Activated B cell treated with CpG ODN at 0.5 μM for 24 hours (primary cell): Measurements from ENCODE around the gene KCNAB2. TPM values are rescaled to one million over a fixed set of nuclear protein-coding genes. Genes with fewer than 3 reads are reported as not detected.
"Not testable (repeated sequence)": the region's sequence is repeated elsewhere in the genome, so short reads cannot be mapped to it uniquely, and the experiment has no call there.

ENCODE experiments used
- ATAC-seq: fragments of 200-7000 bp; cut with Tn5 transposase; one replicate; pipeline ENCODE4 v1.10.0; 2021; ENCODE audit warnings: low read depth, mild to moderate bottlenecking, moderate library complexity
- CTCF ChIA-PET: fragments of 350-600 bp; sonication (Branson Sonifier 250); formaldehyde crosslinking; loops from one replicate; lab custom pipeline; 2021; ENCODE audit warnings: antibody characterized with exemption; lab: Charles Lee
- POLR2A ChIA-PET: fragments of 350-600 bp; sonication (Branson Sonifier 250); formaldehyde crosslinking; loops from one replicate; lab custom pipeline; 2021; ENCODE audit warnings: antibody characterized with exemption; lab: Charles Lee
- DNase-seq: peaks from one replicate; pipeline ENCODE4 v3.0.0; 2022
- H3K27ac Mint-ChIP-seq: one replicate; pipeline ENCODE4 v1.8.0; 2020; ENCODE audit warnings: mixed read lengths
- H3K27me3 Mint-ChIP-seq: one replicate; pipeline ENCODE4 v1.8.0; 2021; ENCODE audit warnings: mixed read lengths
- H3K36me3 Mint-ChIP-seq: one replicate; pipeline ENCODE4 v1.8.0; 2021; ENCODE audit warnings: low read depth, mixed read lengths
- H3K4me1 Mint-ChIP-seq: one replicate; pipeline ENCODE4 v1.8.0; 2021; ENCODE audit warnings: mixed read lengths
- H3K4me3 Mint-ChIP-seq: one replicate; pipeline ENCODE4 v1.8.0; 2020; ENCODE audit warnings: mild to moderate bottlenecking, mixed read lengths
- H3K9me3 Mint-ChIP-seq: one replicate; pipeline ENCODE4 v1.8.0; 2020; ENCODE audit warnings: mixed read lengths
- intact Hi-C: fragments of 100-400 bp; cut with micrococcal nuclease; formaldehyde crosslinking; loops from one replicate; pipeline ENCODE4 v1.15.1; 2024
- total RNA-seq: library from RNA; stranded (reverse); gene quantifications from 2 replicates; pipeline ENCODE4 v1.2.3, GENCODE V29; 2022
- TF ChIP-seq, protein P1 (sequence below): fragments of 200-600 bp; IDR thresholded peaks from one replicate; pipeline ENCODE4 v1.8.0; 2022; ENCODE audit warnings: antibody characterized with exemption, mild to moderate bottlenecking

Gene KCNAB2
- total RNA-seq, 1 donor from 2014 or later: 121 TPM

DNA sequence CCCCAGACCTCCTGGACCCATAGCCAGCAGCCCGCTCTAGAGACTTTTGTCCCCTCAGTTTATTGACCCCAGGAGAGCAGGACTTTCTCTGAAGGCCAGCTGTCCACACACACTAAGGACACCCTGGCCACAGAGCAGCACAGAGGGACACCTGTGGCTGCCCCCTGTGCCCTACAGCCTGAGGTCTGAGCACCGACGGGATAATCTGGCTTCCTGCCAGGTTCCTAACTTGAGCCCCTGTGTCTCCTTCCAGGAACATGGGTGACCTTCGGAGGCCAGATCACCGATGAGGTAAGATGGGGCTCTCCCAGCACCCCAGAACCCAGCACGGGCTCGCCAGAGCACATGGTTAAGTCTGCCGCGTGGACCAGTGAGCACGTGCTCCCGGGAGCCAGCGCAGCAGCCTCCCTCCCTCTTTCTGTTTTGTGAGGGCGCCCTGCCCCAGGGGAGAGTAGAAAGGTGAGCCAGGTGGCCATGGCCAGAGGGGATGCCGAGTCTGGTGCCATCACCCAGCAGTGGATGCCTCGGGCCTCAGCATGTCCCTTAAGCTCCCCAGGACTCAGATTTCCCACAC lies 27.9 kb downstream of the KCNAB2 start:
- intact Hi-C loops: no loop called here
- ATAC-seq (no peak), DNase-seq (no peak)
- Mint-ChIP-seq H3K27ac (no peak overlapping the region), H3K4me1 (no peaks in the 10 kb centered on the region), H3K27me3 (no peaks in the 10 kb centered on the region), H3K4me3 (no peak overlapping the region), H3K9me3 (no peaks in the 10 kb centered on the region), H3K36me3 (peaks cover 53% of the 10 kb centered on the region)
- ChIA-PET POLR2A (no interaction called here), CTCF (no interaction called here)
- TF ChIP-seq, protein P1, sequence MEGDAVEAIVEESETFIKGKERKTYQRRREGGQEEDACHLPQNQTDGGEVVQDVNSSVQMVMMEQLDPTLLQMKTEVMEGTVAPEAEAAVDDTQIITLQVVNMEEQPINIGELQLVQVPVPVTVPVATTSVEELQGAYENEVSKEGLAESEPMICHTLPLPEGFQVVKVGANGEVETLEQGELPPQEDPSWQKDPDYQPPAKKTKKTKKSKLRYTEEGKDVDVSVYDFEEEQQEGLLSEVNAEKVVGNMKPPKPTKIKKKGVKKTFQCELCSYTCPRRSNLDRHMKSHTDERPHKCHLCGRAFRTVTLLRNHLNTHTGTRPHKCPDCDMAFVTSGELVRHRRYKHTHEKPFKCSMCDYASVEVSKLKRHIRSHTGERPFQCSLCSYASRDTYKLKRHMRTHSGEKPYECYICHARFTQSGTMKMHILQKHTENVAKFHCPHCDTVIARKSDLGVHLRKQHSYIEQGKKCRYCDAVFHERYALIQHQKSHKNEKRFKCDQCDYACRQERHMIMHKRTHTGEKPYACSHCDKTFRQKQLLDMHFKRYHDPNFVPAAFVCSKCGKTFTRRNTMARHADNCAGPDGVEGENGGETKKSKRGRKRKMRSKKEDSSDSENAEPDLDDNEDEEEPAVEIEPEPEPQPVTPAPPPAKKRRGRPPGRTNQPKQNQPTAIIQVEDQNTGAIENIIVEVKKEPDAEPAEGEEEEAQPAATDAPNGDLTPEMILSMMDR: no peak

DNA sequence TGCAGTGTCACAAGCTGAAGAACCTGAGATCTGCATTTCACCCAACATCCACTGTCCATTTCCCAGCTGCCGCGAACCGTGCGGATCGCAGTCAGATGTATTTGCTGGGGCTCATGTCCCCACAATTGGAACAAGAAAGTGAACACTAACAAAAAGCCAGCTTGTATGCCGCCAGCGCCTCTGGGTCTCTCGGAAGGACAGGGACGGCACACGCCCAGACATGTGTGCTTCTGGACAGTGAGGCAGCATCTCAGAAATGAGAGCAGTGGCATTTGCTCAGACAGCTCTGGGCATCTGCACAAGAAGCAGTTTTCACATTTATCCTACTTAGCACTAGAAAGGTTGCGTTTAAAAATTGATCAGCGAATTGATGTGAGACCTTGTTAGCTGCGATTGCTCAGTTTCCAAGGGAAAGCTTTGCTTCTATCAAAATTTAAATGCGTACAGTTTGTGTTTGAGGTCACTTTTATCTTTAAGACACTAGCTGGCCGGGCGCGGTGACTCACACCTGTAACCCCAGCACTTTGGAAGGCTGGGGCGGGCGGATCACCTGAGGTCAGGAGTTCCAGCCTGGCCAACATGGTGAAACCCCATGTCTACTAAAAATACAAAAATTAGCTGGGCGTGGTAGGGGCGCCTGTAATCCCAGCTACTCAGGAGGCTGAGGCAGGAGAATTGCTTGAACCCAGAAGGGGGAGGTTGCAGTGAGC lies 28.7 kb downstream of the KCNAB2 start:
- TF ChIP-seq, protein P1: no peak
- H3K36me3 Mint-ChIP-seq: peaks cover 56% of the 10 kb centered on the region
- CTCF ChIA-PET: no interaction called here

GRCh38 chr1:6075748-6076147 lies 30.1 kb downstream of the KCNAB2 start:
- DNase-seq: no peak
- ChIA-PET POLR2A (no interaction called here), CTCF (no interaction called here)
- intact Hi-C loops: no loop called here
- H3K36me3 Mint-ChIP-seq: peaks cover 66% of the 10 kb centered on the region
- H3K27me3 Mint-ChIP-seq: no peaks in the 10 kb centered on the region
- no peak overlapping the region for H3K4me3 Mint-ChIP-seq
- no peak overlapping the region for H3K27ac Mint-ChIP-seq
- TF ChIP-seq, protein P1: no peak
- no peaks in the 10 kb centered on the region for H3K4me1 Mint-ChIP-seq
- no peak for ATAC-seq
- no peaks in the 10 kb centered on the region for H3K9me3 Mint-ChIP-seq

More for the DNA sequence above, 28.7 kb downstream of the KCNAB2 start:
- DNase-seq (no peak), ATAC-seq (no peak)
- H3K27ac Mint-ChIP-seq: no peak overlapping the region
- intact Hi-C loops: no loop called here
- POLR2A ChIA-PET: no interaction called here
- H3K4me3 Mint-ChIP-seq: no peak overlapping the region
- no peaks in the 10 kb centered on the region for H3K27me3 Mint-ChIP-seq
- H3K4me1 Mint-ChIP-seq: no peaks in the 10 kb centered on the region
- H3K9me3 Mint-ChIP-seq: no peaks in the 10 kb centered on the region

GRCh38 chr1:6077061-6077460 lies 31.4 kb downstream of the KCNAB2 start:
- H3K27me3 Mint-ChIP-seq, POLR2A ChIA-PET, intact Hi-C loops, ATAC-seq, H3K27ac Mint-ChIP-seq, CTCF ChIA-PET, H3K4me3 Mint-ChIP-seq, H3K9me3 Mint-ChIP-seq, H3K4me1 Mint-ChIP-seq, DNase-seq: not testable (repeated sequence)
- H3K36me3 Mint-ChIP-seq: peaks cover 74% of the 10 kb centered on the region

GRCh38 chr1:6077506-6077905 lies 31.8 kb downstream of the KCNAB2 start:
- H3K27ac Mint-ChIP-seq: no peak overlapping the region
- H3K36me3 Mint-ChIP-seq: peaks cover 78% of the 10 kb centered on the region
- H3K27me3 Mint-ChIP-seq: no peaks in the 10 kb centered on the region
- intact Hi-C loops: no loop called here
- DNase-seq (no peak), ATAC-seq (no peak)
- TF ChIP-seq, protein P1: no peak
- ChIA-PET CTCF (no interaction called here), POLR2A (no interaction called here)
- H3K4me1 Mint-ChIP-seq: no peaks in the 10 kb centered on the region
- H3K4me3 Mint-ChIP-seq: no peak overlapping the region
- H3K9me3 Mint-ChIP-seq: no peaks in the 10 kb centered on the region
